DND-41 (cell line): Measurements from ENCODE around the gene ESR1.

Source experiments
- ATAC-seq: fragments of 200-7000 bp; cut with Tn5 transposase; 3 replicates; pipeline ENCODE4 v1.9.1; 2021; ENCODE audit warnings: low read depth; ENCODE audit not compliant: insufficient read depth
- DNase-seq: peaks from one replicate; pipeline ENCODE4 v3.0.0-alpha.2; 2020
- H2AFZ ChIP-seq: 2 replicates; pipeline ENCODE4 v1.6.0; 2012; ENCODE audit warnings: low read depth, low read length
- H3K27ac ChIP-seq: 2 replicates; pipeline ENCODE4 v1.5.1; 2012; ENCODE audit warnings: low read length, inconsistent platforms
- H3K27me3 ChIP-seq: fragments of 200-600 bp; sonication (generic); 2 replicates; pipeline ENCODE4 v1.6.0; 2012; ENCODE audit warnings: low read length, mild to moderate bottlenecking, inconsistent platforms; ENCODE audit not compliant: insufficient read depth, poor library complexity
- H3K36me3 ChIP-seq: 2 replicates; pipeline ENCODE4 v1.5.1; 2012; ENCODE audit warnings: low read length, inconsistent platforms; ENCODE audit not compliant: insufficient read depth
- H3K4me1 ChIP-seq: 2 replicates; pipeline ENCODE4 v1.5.1; 2012; ENCODE audit warnings: mild to moderate bottlenecking, low read length; ENCODE audit not compliant: insufficient read depth
- H3K4me2 ChIP-seq: 2 replicates; pipeline ENCODE4 v1.6.0; 2012; ENCODE audit warnings: mild to moderate bottlenecking, moderate library complexity, low read length, inconsistent platforms; ENCODE audit not compliant: insufficient read depth
- H3K4me3 ChIP-seq, 2 experiments: fragments of 200-600 bp in 1 of 2; shearing (Covaris generic) in 1 of 2; 2 replicates each; pipeline ENCODE4 v1.5.1; 2012 to 2016; ENCODE audit warnings: inconsistent platforms in 2 of 2, low read length in 2 of 2, mild to moderate bottlenecking in 2 of 2, low read depth in 1 of 2, moderate library complexity in 1 of 2
- H3K79me2 ChIP-seq: 2 replicates; pipeline ENCODE4 v1.6.0; 2012; ENCODE audit warnings: low read length, inconsistent platforms; ENCODE audit not compliant: insufficient read depth
- H3K9ac ChIP-seq: 2 replicates; pipeline ENCODE4 v1.6.0; 2012; ENCODE audit warnings: low read depth, mild to moderate bottlenecking, inconsistent platforms, low read length, moderate library complexity
- H3K9me3 ChIP-seq: 2 replicates; pipeline ENCODE4 v1.5.1; 2012; ENCODE audit warnings: low read length, moderate library complexity, mild to moderate bottlenecking, inconsistent platforms; ENCODE audit not compliant: insufficient read depth, severe bottlenecking
- H4K20me1 ChIP-seq: 2 replicates; pipeline ENCODE4 v1.6.0; 2012; ENCODE audit warnings: low read length; ENCODE audit not compliant: insufficient read depth
- CTCF ChIP-seq: IDR thresholded peaks from 2 replicates; pipeline ENCODE4 v1.5.1; 2012; ENCODE audit warnings: borderline replicate concordance, low read length, moderate library complexity, mild to moderate bottlenecking; ENCODE audit not compliant: poor library complexity, severe bottlenecking; ENCODE audit errors: extremely low read depth
- EZH2 ChIP-seq: IDR thresholded peaks from 3 replicates; pipeline ENCODE4 v1.6.1; 2012; ENCODE audit warnings: borderline replicate concordance, low read depth, mild to moderate bottlenecking, moderate library complexity, low read length, inconsistent platforms; ENCODE audit not compliant: severe bottlenecking

Gene ESR1

GRCh38 chr6:152048921-152049320 is 241.4 kb downstream of the ESR1 start:
- TF ChIP-seq CTCF: no peak
- no peaks in the 10 kb centered on the region for H3K27me3 ChIP-seq
- ATAC-seq (no peak), DNase-seq (no peak)
- H3K79me2 ChIP-seq: no peaks in the 10 kb centered on the region
- H3K4me3 ChIP-seq: no peak overlapping the region
- no peaks in the 10 kb centered on the region for H3K36me3 ChIP-seq
- no peak overlapping the region for H3K4me2 ChIP-seq
- no peaks in the 10 kb centered on the region for H3K4me1 ChIP-seq
- H2AFZ ChIP-seq: no peak overlapping the region
- no peaks in the 10 kb centered on the region for H3K9me3 ChIP-seq
- H4K20me1 ChIP-seq: no peaks in the 10 kb centered on the region
- no peak overlapping the region for H3K27ac ChIP-seq
- H3K9ac ChIP-seq: no peak overlapping the region

- TF ChIP-seq EZH2 (no peak), CTCF (no peak)
- no peaks in the 10 kb centered on the region for H3K9me3 ChIP-seq
- no peaks in the 10 kb centered on the region for H3K27me3 ChIP-seq
- no peak for ATAC-seq
- H2AFZ ChIP-seq: no peak overlapping the region
- H3K9ac ChIP-seq: no peak overlapping the region
- H3K4me1 ChIP-seq: no peaks in the 10 kb centered on the region
- no peaks in the 10 kb centered on the region for H4K20me1 ChIP-seq
- no peak for DNase-seq
- no peaks in the 10 kb centered on the region for H3K36me3 ChIP-seq
- no peak overlapping the region for H3K4me2 ChIP-seq
- no peak overlapping the region for H3K27ac ChIP-seq
- H3K79me2 ChIP-seq: no peaks in the 10 kb centered on the region
- H3K4me3 ChIP-seq: no peak overlapping the region
These were observed 242.0 kb downstream of the ESR1 start for GRCh38 chr6:152049502-152049901.

GRCh38 chr6:152050451-152051195 is 243.1 kb downstream of the ESR1 start:
- no peaks in the 10 kb centered on the region for H3K27me3 ChIP-seq
- no peak overlapping the region for H3K4me3 ChIP-seq
- no peaks in the 10 kb centered on the region for H3K4me1 ChIP-seq
- H3K36me3 ChIP-seq: no peaks in the 10 kb centered on the region
- H3K9me3 ChIP-seq: no peaks in the 10 kb centered on the region
- no peak for DNase-seq
- H2AFZ ChIP-seq: no peak overlapping the region
- no peak overlapping the region for H3K4me2 ChIP-seq
- no peaks in the 10 kb centered on the region for H3K79me2 ChIP-seq
- no peak overlapping the region for H3K27ac ChIP-seq
- no peak for ATAC-seq
- no peak for TF ChIP-seq EZH2
- TF ChIP-seq CTCF: no peak
- H4K20me1 ChIP-seq: no peaks in the 10 kb centered on the region
- H3K9ac ChIP-seq: no peak overlapping the region

- Histone ChIP-seq H3K4me2 (no peak overlapping the region), H2AFZ (no peak overlapping the region), H3K4me1 (no peaks in the 10 kb centered on the region), H3K27me3 (no peaks in the 10 kb centered on the region), H3K9ac (no peak overlapping the region), H4K20me1 (no peaks in the 10 kb centered on the region), H3K9me3 (no peaks in the 10 kb centered on the region), H3K4me3 (no peak overlapping the region), H3K27ac (no peak overlapping the region), H3K79me2 (no peaks in the 10 kb centered on the region), H3K36me3 (no peaks in the 10 kb centered on the region)
- TF ChIP-seq CTCF: no peak
- TF ChIP-seq EZH2: no peak
- ATAC-seq (no peak), DNase-seq (no peak)
These were observed 244.6 kb downstream of the ESR1 start for GRCh38 chr6:152052061-152052460.
